Subcutaneous adipose tissue (tissue), 4 donors: ENCODE results near the gene ADGRG1. TPM values are rescaled to one million over a fixed set of nuclear protein-coding genes. Genes with fewer than 3 reads are reported as not detected.

Experiments used
- total RNA-seq, 4 donors: library from RNA; depleted of rRNA; stranded (reverse); fragments of >200 nt; gene quantifications; one replicate each; pipeline ENCODE4 v1.1.0, GENCODE V29; 2016
- TF ChIP-seq, protein P1 (sequence below): fragments of 450-650 bp; IDR thresholded peaks from one replicate; pipeline ENCODE4 v1.5.1; 2016; ENCODE audit warnings: low read depth, mild to moderate bottlenecking, control low read depth, antibody characterized with exemption, moderate library complexity

The ADGRG1 gene
- total RNA-seq, 4 donors from 2014 or later: 10.0 to 92.5 (median 21.2) TPM

DNA sequence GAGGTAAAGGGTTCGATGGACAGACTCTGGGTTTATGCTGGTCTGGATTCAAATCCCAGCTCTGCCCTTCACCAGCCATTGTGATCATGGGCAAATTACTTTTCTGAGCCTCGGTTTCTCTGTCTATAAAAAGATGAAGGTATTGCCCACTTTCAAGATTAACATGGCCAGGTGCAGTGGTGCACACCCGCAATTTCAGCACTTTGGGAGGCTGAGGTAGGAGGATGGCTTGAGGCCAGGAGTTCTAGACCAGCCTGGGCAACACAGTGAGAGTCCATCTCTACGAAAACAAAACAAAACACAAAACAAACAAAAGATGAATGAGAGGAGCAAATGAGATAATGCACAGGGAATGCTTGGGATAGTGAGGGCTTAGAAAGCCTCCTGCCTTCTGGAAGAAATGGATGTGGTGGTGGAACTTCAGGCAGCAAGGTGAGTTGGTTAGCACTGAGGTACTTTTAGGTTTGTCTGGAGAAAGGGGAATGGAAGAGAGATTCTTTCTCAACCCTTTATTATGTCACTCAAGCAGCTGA is 48.2 kb downstream of the ADGRG1 start:
- TF ChIP-seq, protein P1, sequence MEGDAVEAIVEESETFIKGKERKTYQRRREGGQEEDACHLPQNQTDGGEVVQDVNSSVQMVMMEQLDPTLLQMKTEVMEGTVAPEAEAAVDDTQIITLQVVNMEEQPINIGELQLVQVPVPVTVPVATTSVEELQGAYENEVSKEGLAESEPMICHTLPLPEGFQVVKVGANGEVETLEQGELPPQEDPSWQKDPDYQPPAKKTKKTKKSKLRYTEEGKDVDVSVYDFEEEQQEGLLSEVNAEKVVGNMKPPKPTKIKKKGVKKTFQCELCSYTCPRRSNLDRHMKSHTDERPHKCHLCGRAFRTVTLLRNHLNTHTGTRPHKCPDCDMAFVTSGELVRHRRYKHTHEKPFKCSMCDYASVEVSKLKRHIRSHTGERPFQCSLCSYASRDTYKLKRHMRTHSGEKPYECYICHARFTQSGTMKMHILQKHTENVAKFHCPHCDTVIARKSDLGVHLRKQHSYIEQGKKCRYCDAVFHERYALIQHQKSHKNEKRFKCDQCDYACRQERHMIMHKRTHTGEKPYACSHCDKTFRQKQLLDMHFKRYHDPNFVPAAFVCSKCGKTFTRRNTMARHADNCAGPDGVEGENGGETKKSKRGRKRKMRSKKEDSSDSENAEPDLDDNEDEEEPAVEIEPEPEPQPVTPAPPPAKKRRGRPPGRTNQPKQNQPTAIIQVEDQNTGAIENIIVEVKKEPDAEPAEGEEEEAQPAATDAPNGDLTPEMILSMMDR: no peak

DNA sequence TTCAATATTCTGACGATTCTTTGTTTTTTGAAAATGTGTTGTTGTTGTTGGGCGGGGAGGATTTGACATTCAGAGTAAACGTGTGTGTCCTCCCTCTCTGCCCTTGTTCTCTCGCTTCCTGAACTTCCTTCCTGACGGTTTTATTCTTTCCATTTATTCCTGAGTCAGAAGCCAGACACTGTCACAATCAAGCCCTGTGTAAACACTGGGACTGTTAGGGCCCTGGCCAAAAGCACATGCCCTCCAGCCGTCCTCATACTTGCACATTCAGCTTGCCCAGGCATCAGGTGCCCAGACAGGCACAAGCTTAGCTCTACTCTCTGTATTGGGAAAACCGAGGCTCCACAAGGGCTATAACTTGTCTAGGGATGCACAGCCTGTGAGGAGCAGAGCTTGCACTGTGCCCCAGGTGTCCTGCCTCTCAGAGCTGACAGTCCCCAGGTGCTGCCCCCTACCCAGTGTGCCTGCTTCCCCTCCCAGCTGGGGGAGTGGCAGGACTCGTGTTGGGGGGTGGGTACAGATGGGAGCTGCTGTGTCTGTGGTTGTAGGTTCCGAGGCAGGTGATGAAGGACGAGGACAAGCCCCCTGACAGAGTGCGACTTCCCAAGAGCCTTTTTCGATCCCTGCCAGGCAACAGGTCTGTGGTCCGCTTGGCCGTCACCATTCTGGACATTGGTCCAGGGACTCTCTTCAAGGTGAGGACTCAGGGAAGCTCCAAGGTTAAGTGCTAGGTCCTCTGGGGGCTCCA is 49.4 kb downstream of the ADGRG1 start:
- TF ChIP-seq, protein P1: no peak

DNA sequence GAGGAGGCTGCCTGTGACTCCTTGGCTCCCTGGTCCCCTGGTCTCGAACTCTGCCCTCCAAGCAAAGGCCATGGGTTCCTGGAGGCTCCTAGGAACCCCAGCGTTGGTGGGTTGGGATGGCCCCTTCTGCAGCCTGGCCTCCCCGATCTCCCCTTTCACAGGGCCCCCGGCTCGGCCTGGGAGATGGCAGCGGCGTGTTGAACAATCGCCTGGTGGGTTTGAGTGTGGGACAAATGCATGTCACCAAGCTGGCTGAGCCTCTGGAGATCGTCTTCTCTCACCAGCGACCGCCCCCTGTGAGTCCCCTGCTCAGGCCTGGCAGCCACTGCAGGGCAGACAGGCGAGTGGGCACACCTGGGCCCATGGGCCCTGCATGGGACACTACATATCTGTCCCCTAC is 50.6 kb downstream of the ADGRG1 start:
- TF ChIP-seq, protein P1: no peak

DNA sequence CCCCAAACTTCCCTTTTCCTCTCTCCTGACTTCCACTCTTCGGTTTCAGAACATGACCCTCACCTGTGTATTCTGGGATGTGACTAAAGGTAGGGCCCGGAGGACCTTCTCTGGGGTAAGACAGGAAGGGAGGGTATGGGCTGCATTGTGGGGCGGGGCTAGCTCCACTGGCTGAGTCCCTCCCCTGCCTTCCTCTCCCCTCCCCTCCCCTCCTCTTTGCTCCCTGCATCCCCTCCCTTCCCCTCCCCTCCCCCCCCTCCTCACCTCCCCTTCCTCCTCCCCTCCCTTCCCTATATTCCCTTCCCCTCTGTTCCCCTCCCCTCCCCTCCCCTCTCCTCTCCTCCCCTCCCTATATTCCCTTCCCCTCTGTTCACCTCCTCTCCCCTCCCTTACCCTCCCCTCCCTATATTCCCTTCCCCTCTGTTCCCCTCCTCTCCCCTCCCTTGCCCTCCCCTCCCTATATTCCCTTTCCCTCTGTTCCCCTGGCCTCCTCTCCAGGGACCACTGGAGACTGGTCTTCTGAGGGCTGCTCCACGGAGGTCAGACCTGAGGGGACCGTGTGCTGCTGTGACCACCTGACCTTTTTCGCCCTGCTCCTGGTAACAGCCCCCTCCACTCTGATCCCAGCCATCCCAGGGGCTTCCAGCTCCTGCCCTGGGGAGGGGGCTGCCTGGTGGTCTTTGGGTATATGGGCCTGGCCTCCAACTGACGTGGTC is 51.5 kb downstream of the ADGRG1 start:
- TF ChIP-seq, protein P1: no peak

DNA sequence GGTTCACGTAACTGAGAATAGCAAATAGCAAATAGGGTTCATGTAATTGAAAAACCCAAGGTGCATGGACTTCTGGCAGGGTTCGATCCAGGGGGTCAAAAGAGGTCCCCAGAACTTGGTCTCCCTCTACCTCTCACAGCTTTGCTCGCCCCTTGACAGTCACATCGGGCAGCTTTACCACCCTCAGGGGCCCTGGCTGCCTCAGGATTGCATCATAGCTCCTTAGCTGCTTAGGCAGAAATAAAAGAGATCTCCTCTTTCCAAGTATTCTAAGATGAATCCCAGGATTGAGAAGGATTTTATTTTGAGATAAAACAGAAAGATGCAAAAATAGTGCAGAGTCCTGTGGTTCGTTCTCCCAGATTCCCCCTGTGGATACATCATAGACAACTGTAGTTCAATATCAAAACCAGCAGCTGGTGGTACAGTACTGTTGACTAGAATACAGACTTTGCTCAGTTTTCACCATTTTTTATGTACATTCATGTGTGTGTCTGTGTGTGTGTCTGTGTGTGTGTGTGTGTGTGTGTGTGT is 52.5 kb downstream of the ADGRG1 start:
- TF ChIP-seq, protein P1: no peak

DNA sequence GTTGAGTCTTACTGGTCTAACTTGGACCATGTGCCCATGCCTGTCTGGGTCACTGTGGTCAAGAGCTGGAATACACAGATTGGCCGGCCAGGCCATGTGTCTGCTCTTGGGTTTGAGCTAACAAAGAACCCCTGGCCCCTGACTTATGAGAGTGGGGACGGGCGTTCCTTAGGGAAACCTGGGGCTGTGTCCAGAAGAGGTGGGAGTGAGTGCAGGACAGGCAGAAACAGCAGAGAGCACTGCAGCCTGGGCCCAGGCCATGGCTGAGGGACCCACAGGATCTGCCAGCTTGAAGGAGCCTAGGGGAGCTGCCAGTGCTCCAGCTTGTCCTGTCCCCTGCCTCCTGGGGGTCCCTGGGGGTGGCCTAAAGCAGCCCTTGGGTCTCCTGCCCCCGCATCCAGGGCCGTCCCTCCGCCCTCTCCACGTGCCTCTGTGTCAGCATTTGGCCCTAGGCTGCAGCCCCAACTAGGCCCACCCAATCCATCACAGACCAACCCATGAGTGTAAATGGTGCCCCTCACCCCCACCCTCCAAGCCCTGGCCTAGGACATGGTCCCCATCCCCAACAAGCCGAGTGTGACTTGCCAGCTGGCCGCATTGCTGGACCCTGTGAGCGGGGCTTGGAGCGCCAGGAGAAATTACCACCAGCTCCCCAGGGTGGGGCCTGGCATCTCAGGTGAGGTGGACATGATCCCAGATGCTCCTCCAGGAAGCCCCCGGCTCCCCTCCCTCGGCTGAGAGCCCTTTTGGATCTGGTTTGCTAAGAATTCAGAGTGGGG is 53.7 kb downstream of the ADGRG1 start:
- TF ChIP-seq, protein P1: no peak
